Measurements from ENCODE around the gene VPS37D.

DNA sequence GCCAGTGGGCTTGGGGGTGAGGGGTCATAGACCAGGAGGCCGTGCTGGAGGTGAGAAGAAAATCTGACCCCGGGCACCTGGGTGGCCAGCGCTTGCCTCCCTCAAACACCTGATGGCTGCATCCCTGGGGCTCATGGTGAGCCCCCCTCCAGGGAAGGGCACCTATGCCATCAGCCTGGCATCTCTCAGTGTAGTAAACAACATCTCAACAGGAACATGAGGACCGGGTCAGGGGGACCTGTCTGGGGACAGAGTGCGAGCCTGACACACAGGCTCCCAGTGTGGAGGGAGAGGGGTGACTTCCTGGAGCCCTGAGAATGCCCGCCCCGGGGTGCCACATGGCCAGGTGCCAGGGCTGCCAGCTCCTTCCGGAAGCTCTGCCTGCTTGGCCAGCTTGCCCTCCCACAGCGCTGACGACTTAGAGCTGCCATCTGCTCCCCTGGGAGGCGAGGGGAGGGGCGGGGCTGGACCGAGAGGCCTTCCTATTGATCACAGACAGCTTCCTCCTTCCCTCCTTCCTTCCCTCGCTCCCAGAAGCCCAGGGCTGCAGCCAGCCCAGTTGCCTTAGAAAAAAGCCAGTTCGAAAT lies 39.5 kb downstream of the VPS37D start:
- TF ChIP-seq, protein P1, sequence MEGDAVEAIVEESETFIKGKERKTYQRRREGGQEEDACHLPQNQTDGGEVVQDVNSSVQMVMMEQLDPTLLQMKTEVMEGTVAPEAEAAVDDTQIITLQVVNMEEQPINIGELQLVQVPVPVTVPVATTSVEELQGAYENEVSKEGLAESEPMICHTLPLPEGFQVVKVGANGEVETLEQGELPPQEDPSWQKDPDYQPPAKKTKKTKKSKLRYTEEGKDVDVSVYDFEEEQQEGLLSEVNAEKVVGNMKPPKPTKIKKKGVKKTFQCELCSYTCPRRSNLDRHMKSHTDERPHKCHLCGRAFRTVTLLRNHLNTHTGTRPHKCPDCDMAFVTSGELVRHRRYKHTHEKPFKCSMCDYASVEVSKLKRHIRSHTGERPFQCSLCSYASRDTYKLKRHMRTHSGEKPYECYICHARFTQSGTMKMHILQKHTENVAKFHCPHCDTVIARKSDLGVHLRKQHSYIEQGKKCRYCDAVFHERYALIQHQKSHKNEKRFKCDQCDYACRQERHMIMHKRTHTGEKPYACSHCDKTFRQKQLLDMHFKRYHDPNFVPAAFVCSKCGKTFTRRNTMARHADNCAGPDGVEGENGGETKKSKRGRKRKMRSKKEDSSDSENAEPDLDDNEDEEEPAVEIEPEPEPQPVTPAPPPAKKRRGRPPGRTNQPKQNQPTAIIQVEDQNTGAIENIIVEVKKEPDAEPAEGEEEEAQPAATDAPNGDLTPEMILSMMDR (IDR thresholded peaks at IDR 0.05) = no peak
- no peak for TF ChIP-seq EP300 (IDR thresholded peaks at IDR 0.05)
- TF ChIP-seq POLR2AphosphoS5 (IDR thresholded peaks at IDR 0.05) = peak in 1 of 3 donors; percentile 38

Measured in stomach (tissue), 4 donors.